ENCODE results near the gene VGLL4.

The VGLL4 gene

DNA sequence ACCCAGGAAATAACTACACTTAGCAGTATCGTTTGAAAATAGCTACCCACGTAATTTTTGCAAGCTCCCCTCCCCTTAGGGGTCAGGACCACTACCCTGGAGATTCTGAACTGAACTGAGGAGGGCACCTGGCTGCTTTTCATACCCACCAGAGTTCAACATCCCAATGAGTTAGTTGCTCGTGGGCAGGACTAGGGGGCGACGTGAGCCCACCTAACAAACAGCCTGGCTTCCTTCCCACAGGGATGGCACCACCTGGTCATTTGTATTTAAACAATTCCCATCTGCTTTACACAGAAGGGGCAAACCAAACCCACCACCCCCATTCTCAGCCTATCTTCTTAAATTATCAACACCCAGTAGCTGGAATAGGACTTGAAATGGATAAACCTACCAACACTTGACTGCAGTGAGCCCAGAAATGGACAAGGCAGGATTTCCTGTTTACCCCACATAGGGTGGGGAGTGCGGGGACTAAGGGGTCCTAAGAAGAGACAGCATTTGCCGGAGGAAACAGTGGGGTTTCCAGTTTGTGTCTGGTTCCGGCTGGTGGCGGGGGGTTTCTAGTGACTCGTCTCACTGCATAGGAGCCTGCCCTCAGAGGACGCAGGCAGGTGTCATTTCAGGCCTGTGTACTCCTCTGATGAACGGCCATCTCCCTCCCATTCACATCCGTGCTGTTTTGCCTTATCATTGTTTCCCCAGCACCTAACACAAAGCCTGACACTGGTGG is 11.6 kb upstream of the VGLL4 start:
- Histone ChIP-seq H3K4me2 (ENCODE audit: low read depth, low read length, poor library complexity, severe bottlenecking) (peak overlapping the region; percentile 47), H3K9me3 (ENCODE audit: insufficient read depth, low read depth, low read length) (no peaks in the 10 kb centered on the region), H3K36me3 (ENCODE audit: insufficient read depth, low read length) (no peaks in the 10 kb centered on the region), H3K4me1 (ENCODE audit: insufficient read depth, low read length, poor library complexity, severe bottlenecking) (peaks cover 7% of the 10 kb centered on the region), H3K79me2 (ENCODE audit: insufficient read depth, low read length) (no peaks in the 10 kb centered on the region), H3K9me2 (replicated peaks; ENCODE audit: low read depth, low read length) (no peaks in the 10 kb centered on the region), H3K27me3 (ENCODE audit: insufficient read depth, low read length, poor library complexity, severe bottlenecking) (no peaks in the 10 kb centered on the region), H3K9ac (ENCODE audit: low read depth, low read length, poor library complexity, severe bottlenecking) (no peak overlapping the region), H2AFZ (ENCODE audit: low read length) (peak overlapping the region; percentile 73), H3K4me3 (ENCODE audit: low read length, poor library complexity, severe bottlenecking) (peak overlapping the region; percentile 8), H4K20me1 (ENCODE audit: insufficient read depth, low read length, poor library complexity, severe bottlenecking) (no peaks in the 10 kb centered on the region), H3F3A (ENCODE audit: low read depth) (no peaks in the 10 kb centered on the region)
- TF ChIP-seq EZH2phosphoT487 (IDR thresholded peaks at IDR 0.05; ENCODE audit: borderline replicate concordance), result no peak
- TF ChIP-seq, protein P1, sequence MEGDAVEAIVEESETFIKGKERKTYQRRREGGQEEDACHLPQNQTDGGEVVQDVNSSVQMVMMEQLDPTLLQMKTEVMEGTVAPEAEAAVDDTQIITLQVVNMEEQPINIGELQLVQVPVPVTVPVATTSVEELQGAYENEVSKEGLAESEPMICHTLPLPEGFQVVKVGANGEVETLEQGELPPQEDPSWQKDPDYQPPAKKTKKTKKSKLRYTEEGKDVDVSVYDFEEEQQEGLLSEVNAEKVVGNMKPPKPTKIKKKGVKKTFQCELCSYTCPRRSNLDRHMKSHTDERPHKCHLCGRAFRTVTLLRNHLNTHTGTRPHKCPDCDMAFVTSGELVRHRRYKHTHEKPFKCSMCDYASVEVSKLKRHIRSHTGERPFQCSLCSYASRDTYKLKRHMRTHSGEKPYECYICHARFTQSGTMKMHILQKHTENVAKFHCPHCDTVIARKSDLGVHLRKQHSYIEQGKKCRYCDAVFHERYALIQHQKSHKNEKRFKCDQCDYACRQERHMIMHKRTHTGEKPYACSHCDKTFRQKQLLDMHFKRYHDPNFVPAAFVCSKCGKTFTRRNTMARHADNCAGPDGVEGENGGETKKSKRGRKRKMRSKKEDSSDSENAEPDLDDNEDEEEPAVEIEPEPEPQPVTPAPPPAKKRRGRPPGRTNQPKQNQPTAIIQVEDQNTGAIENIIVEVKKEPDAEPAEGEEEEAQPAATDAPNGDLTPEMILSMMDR (conservative IDR thresholded peaks at IDR 0.05; ENCODE audit: low read length), result peak; percentile 80

DNA sequence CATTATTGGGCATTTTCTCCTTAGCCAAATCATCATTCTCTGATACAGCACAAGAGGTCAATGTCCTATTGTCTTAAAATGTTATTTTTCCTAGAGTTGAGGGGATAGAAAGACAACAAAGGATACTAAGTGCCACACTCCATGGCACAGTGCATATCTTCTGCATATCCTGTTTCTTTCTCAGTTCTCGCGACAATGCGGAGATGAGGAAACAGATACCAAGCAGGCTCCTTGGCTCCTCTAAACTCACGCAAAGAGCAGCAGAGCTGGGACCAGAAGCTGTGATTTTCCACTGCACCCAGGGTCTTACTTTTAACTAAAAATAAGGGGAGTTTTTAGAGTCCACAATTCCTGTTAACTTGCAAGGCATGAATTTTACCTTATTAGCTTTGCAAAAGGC is 10.5 kb upstream of the VGLL4 start:
- H3K79me2 ChIP-seq (ENCODE audit: insufficient read depth, low read length), result no peaks in the 10 kb centered on the region
- H2AFZ ChIP-seq (ENCODE audit: low read length), result no peak overlapping the region
- no peaks in the 10 kb centered on the region for H4K20me1 ChIP-seq (ENCODE audit: insufficient read depth, low read length, poor library complexity, severe bottlenecking)
- no peaks in the 10 kb centered on the region for H3K36me3 ChIP-seq (ENCODE audit: insufficient read depth, low read length)
- H3K4me1 ChIP-seq (ENCODE audit: insufficient read depth, low read length, poor library complexity, severe bottlenecking), result peaks cover 7% of the 10 kb centered on the region
- no peaks in the 10 kb centered on the region for H3K9me3 ChIP-seq (ENCODE audit: insufficient read depth, low read depth, low read length)
- TF ChIP-seq, protein P1 (conservative IDR thresholded peaks at IDR 0.05; ENCODE audit: low read length), result no peak
- TF ChIP-seq EZH2phosphoT487 (IDR thresholded peaks at IDR 0.05; ENCODE audit: borderline replicate concordance), result no peak
- H3F3A ChIP-seq (ENCODE audit: low read depth), result no peaks in the 10 kb centered on the region
- H3K9me2 ChIP-seq (replicated peaks; ENCODE audit: low read depth, low read length), result no peaks in the 10 kb centered on the region
- no peak overlapping the region for H3K9ac ChIP-seq (ENCODE audit: low read depth, low read length, poor library complexity, severe bottlenecking)
- no peak overlapping the region for H3K4me2 ChIP-seq (ENCODE audit: low read depth, low read length, poor library complexity, severe bottlenecking)
- no peaks in the 10 kb centered on the region for H3K27me3 ChIP-seq (ENCODE audit: insufficient read depth, low read length, poor library complexity, severe bottlenecking)
- H3K4me3 ChIP-seq (ENCODE audit: low read length, poor library complexity, severe bottlenecking), result no peak overlapping the region

DNA sequence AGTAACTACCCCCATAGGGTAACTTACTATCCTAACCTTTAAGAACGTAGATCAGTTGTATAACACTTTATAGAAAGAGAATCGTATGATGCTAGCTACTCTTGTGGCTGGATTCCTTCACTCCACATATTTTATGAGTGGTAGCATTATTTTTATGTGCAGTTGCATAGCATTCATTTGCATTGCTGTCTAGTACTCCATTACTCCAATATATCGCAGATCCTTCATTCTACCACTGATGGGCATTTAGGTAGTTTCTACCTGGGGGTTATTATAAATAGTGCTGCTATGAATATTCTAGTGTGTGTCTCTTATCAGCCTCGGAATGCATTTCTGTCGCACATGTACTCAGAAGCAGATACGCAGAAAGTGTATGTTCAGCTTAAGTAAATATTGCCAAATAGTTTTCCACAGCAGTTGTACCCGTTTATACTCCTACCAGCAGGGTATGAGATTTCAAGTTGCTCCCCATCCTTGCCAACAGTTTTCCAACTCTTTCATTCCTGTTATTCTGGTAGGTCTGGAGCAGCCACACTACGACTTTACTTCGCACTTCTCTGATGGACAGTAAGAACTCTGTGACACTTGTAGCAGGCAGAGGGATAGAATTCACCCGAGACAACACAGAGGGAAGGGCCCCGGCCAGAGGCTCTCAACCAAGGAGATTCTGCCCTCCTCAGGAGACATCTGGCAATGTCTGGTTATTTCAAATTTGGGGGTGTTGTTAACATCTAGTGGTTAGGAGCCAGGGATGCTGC is 9.8 kb upstream of the VGLL4 start:
- Histone ChIP-seq H3K79me2 (ENCODE audit: insufficient read depth, low read length) (no peaks in the 10 kb centered on the region), H3K4me3 (ENCODE audit: low read length, poor library complexity, severe bottlenecking) (no peak overlapping the region), H3K27me3 (ENCODE audit: insufficient read depth, low read length, poor library complexity, severe bottlenecking) (no peaks in the 10 kb centered on the region)

More for the DNA sequence above, 9.8 kb upstream of the VGLL4 start:
- Histone ChIP-seq H4K20me1 (ENCODE audit: insufficient read depth, low read length, poor library complexity, severe bottlenecking) (no peaks in the 10 kb centered on the region), H3K36me3 (ENCODE audit: insufficient read depth, low read length) (no peaks in the 10 kb centered on the region), H3K9me2 (replicated peaks; ENCODE audit: low read depth, low read length) (no peaks in the 10 kb centered on the region), H3K9ac (ENCODE audit: low read depth, low read length, poor library complexity, severe bottlenecking) (no peak overlapping the region), H3F3A (ENCODE audit: low read depth) (no peaks in the 10 kb centered on the region), H3K4me2 (ENCODE audit: low read depth, low read length, poor library complexity, severe bottlenecking) (no peak overlapping the region), H3K9me3 (ENCODE audit: insufficient read depth, low read depth, low read length) (no peaks in the 10 kb centered on the region), H2AFZ (ENCODE audit: low read length) (no peak overlapping the region), H3K4me1 (ENCODE audit: insufficient read depth, low read length, poor library complexity, severe bottlenecking) (peaks cover 7% of the 10 kb centered on the region)
- TF ChIP-seq, protein P1 (conservative IDR thresholded peaks at IDR 0.05; ENCODE audit: low read length), result peak; percentile 22; the same call in 1 of the 2 replicates
- TF ChIP-seq EZH2phosphoT487 (IDR thresholded peaks at IDR 0.05; ENCODE audit: borderline replicate concordance), result no peak

All from Loucy (cell line).